Activated T-cell treated with anti-CD3 and anti-CD28 coated beads, Interleukin-2, amount 50 U/mL, for 4 hours (primary cell): ENCODE results near the gene ELMOD3. TPM values are rescaled to one million over a fixed set of nuclear protein-coding genes. Genes with fewer than 3 reads are reported as not detected.
"Not testable (repeated sequence)": the region's sequence is repeated elsewhere in the genome, so short reads cannot be mapped to it uniquely, and the experiment has no call there.

Experiments
- ATAC-seq, 2 donors: fragments of 200-7000 bp; cut with Tn5 transposase; one replicate each; pipeline ENCODE4 v1.10.0; 2021
- DNase-seq: peaks from one replicate; pipeline ENCODE4 v3.0.0-alpha.2; 2020
- H3K27me3 Mint-ChIP-seq: one replicate; pipeline ENCODE4 v1.8.0; 2021; ENCODE audit warnings: low read depth, mixed read lengths
- H3K36me3 Mint-ChIP-seq: one replicate; pipeline ENCODE4 v1.8.0; 2022; ENCODE audit warnings: mixed read lengths; ENCODE audit not compliant: insufficient read depth
- H3K4me1 Mint-ChIP-seq: one replicate; pipeline ENCODE4 v1.8.0; 2021; ENCODE audit warnings: low read depth, mixed read lengths
- H3K4me3 Mint-ChIP-seq: one replicate; pipeline ENCODE4 v1.8.0; 2021; ENCODE audit warnings: mild to moderate bottlenecking, moderate library complexity, mixed read lengths
- H3K9me3 Mint-ChIP-seq: one replicate; pipeline ENCODE4 v1.8.0; 2021; ENCODE audit warnings: mixed read lengths
- total RNA-seq, 3 donors: library from RNA; stranded (reverse); gene quantifications; one replicate each; pipeline ENCODE4 v1.2.1, GENCODE V29; 2021

Gene ELMOD3
- total RNA-seq, 3 donors from 2014 or later, result 5.5 to 9.9 (median 8.8) TPM

- peak overlapping the region; percentile 78 for H3K4me3 Mint-ChIP-seq
- DNase-seq (no peak), ATAC-seq (peak; percentile 4 to 9)
- no peaks in the 10 kb centered on the region for H3K36me3 Mint-ChIP-seq
- no peaks in the 10 kb centered on the region for H3K9me3 Mint-ChIP-seq
- peaks cover 20% of the 10 kb centered on the region for H3K4me1 Mint-ChIP-seq
- H3K27me3 Mint-ChIP-seq, result no peaks in the 10 kb centered on the region
These were observed 83.8 kb downstream of the ELMOD3 start for GRCh38 chr2:85438201-85439024.

- ATAC-seq (no peak), DNase-seq (no peak)
- Mint-ChIP-seq H3K9me3 (no peaks in the 10 kb centered on the region), H3K27me3 (no peaks in the 10 kb centered on the region), H3K4me3 (peak overlapping the region; percentile 19), H3K4me1 (peaks cover 20% of the 10 kb centered on the region), H3K36me3 (no peaks in the 10 kb centered on the region)
These were observed 84.5 kb downstream of the ELMOD3 start for GRCh38 chr2:85439025-85439472.

GRCh38 chr2:85439569-85439968 is 85.0 kb downstream of the ELMOD3 start:
- not testable (repeated sequence) for H3K4me3 Mint-ChIP-seq, ATAC-seq, H3K9me3 Mint-ChIP-seq, H3K36me3 Mint-ChIP-seq, H3K27me3 Mint-ChIP-seq, DNase-seq
- H3K4me1 Mint-ChIP-seq, result peaks cover 20% of the 10 kb centered on the region

GRCh38 chr2:85439986-85440385 is 85.4 kb downstream of the ELMOD3 start:
- Mint-ChIP-seq H3K4me3 (peak overlapping the region; percentile 11), H3K27me3 (no peaks in the 10 kb centered on the region), H3K36me3 (no peaks in the 10 kb centered on the region), H3K9me3 (no peaks in the 10 kb centered on the region), H3K4me1 (peaks cover 20% of the 10 kb centered on the region)
- DNase-seq (no peak), ATAC-seq (no peak)

GRCh38 chr2:85440729-85441128 is 86.2 kb downstream of the ELMOD3 start:
- H3K4me3 Mint-ChIP-seq, result no peak overlapping the region
- no peaks in the 10 kb centered on the region for H3K36me3 Mint-ChIP-seq
- no peak for ATAC-seq

More at GRCh38 chr2:85440729-85441128, 86.2 kb downstream of the ELMOD3 start:
- Mint-ChIP-seq H3K9me3 (no peaks in the 10 kb centered on the region), H3K4me1 (peaks cover 19% of the 10 kb centered on the region), H3K27me3 (no peaks in the 10 kb centered on the region)
- no peak for DNase-seq

Other genes with a start within 250 kb of the ELMOD3 start
- under 1 TPM; 0.11 to 0.29 (median 0.13) TPM for gene TCF7L1, start 221.4 kb upstream of the ELMOD3 start, total RNA-seq
- 10 to 100 TPM; 93.8 to 99.6 (median 98.1) TPM for gene TGOLN2, start 26.8 kb upstream of the ELMOD3 start, total RNA-seq
- gene RETSAT, start 241 bp upstream of the ELMOD3 start, total RNA-seq, result 10 to 100 TPM; 16.0 to 18.6 (median 16.2) TPM
- gene CAPG, start 55.6 kb downstream of the ELMOD3 start, total RNA-seq, result 10 to 100 TPM in 1 of 3 donors, 1 to 10 TPM in 2; 9.1 to 10.9 (median 9.5) TPM
- under 1 TPM; 0.26 to 0.54 (median 0.40) TPM for gene SH2D6, start 63.9 kb downstream of the ELMOD3 start, total RNA-seq
- gene MAT2A, start 184.4 kb downstream of the ELMOD3 start, total RNA-seq, result 100 to 1,000 TPM; 399 to 423 (median 404) TPM
- gene GGCX, start 206.7 kb downstream of the ELMOD3 start, total RNA-seq, result 10 to 100 TPM; 20.8 to 24.0 (median 22.1) TPM
- gene VAMP8, start 222.8 kb downstream of the ELMOD3 start, total RNA-seq, result 10 to 100 TPM; 64.6 to 75.9 (median 71.2) TPM
- gene VAMP5, start 229.7 kb downstream of the ELMOD3 start, total RNA-seq, result 10 to 100 TPM in 1 of 3 donors, 1 to 10 TPM in 2; 7.3 to 12.1 (median 9.3) TPM
- gene RNF181, start 241.0 kb downstream of the ELMOD3 start, total RNA-seq, result 100 to 1,000 TPM in 1 of 3 donors, 10 to 100 TPM in 2; 87.8 to 108 (median 94.0) TPM
- 10 to 100 TPM in 2 of 3 donors, 1 to 10 TPM in 1; 9.7 to 11.9 (median 10.5) TPM for gene TMEM150A, start 247.9 kb downstream of the ELMOD3 start, total RNA-seq